DMS153 treated with DMSO at 0.1 percent for 48 hours (cell line): Measurements from ENCODE around the gene CFAP410.
"Not testable (repeated sequence)": the region's sequence is repeated elsewhere in the genome, so short reads cannot be mapped to it uniquely, and the experiment has no call there.

Source experiments
- DNase-seq: peaks from one replicate; lab custom pipeline; 2025; ENCODE audit not compliant: unreplicated experiment; lab: John Stamatoyannopoulos, UW

The CFAP410 gene

DNA sequence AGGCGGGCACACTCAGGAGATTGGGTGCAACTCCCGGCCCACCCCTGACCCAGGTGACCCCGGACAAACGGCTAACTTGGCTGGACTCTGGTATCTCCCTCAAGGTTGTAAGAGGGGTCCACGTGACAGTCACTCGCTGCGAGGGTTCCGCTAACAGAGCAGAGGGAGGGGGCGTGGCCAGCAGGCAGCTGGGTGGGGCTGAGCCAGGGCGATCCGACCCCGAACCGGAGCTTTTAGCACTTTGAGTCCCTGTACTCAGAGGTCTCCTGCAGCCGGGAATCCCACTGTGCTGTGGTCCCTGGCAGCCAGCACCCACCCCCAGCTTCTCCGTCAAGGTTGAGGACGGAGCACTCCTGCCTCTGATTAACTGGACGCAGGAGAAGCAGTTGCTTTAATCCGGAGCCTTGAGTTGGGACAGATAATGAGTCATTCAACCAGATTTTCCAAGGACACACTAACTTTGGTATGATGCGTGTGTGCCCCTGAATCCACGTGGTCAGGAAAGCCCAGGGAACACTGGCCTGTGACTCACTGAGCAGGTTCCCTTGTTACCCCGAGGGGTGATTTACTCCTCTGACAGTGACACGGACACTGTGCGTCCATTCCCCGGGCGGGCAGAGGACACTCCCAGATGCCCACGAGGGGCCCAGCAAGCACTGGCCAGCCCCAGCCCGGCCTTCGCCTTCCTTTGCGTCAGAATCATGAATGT is 31.0 kb upstream of the CFAP410 start:
- no peak for DNase-seq

DNA sequence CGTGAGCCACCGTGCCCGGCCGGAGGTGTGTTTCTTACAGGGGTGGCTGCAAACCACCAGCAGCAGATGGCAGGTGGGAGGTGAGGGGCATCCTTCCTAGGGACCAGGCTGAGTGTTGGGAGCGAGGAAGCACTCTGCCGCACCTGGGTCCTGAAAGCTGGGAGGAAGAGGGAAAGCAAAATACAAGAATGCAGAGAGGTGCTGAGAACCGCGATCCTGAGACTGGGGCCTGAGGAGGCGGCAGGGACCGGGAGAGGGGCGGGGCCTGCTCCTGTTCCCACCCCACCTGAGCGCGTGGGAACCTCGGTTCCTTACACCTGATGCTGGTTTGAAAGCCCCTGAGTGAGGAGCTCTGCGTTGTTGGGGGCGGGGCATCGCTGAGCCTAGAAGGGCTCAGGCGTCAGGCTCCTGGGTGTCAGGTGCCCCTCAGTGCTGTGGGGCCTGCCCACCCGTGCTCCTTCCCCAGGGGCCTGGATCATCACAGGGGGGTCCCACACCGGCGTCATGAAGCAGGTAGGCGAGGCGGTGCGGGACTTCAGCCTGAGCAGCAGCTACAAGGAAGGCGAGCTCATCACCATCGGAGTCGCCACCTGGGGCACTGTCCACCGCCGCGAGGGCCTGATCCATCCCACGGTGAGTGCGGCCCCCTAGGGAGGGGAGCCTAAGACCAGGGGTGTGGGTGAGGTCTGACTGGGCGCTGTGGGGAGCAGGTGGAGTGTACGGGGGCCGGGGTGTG is 29.7 kb upstream of the CFAP410 start:
- no peak for DNase-seq

DNA sequence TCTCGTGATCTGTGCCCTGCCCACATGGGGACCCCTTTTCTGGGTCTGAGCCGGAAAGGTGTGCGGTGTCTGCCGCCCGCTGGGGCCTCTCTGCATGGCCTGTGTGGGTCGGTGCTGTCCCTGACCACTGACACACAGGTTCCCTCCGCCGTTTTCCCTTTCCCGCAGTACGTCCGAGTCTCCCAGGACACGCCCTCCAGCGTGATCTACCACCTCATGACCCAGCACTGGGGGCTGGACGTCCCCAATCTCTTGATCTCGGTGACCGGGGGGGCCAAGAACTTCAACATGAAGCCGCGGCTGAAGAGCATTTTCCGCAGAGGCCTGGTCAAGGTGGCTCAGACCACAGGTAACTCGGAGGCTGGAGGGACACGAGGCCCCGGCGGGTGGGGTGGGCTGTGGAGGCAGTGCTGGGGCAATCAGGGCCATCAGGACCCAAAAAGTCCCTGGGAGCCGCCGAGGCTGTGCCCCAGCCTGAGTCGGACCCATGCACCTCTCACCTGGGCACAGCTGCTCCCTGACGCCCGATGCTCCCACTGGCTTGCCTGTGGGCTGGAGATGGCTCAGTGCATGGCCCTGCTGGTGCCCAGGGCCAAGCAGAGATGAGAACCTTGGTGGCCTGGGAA is 27.5 kb upstream of the CFAP410 start:
- no peak for DNase-seq

DNA sequence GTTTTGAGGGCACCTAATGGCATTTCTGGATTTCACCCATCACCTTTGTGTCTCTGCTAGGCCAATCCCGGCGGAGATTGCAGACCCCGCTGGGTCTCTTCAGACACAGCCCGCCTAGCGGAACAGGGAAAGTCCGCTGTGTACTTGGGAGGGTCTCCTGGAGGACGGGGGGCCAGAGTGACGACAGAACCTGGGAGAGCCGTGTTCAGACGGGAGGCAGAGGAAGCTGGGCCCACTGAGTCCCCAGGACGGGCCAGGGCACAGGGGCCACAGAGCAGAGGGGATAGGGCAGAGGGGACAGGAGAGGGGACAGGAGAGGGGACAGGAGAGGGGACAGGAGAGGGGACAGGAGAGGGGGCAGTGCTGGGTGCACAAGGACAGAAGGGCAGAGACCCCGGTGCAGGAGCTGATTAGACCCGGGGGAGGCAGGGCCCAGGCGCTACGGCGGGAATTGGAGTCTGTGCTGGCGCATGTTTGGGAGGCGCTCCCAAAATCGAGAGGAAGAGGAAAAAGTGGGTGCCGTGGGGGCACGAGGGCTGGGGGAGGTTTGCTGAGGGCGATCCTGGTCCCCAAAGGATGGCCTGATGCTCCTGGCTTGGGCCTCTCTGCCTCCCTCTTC is 26.9 kb upstream of the CFAP410 start:
- DNase-seq, result no peak

DNA sequence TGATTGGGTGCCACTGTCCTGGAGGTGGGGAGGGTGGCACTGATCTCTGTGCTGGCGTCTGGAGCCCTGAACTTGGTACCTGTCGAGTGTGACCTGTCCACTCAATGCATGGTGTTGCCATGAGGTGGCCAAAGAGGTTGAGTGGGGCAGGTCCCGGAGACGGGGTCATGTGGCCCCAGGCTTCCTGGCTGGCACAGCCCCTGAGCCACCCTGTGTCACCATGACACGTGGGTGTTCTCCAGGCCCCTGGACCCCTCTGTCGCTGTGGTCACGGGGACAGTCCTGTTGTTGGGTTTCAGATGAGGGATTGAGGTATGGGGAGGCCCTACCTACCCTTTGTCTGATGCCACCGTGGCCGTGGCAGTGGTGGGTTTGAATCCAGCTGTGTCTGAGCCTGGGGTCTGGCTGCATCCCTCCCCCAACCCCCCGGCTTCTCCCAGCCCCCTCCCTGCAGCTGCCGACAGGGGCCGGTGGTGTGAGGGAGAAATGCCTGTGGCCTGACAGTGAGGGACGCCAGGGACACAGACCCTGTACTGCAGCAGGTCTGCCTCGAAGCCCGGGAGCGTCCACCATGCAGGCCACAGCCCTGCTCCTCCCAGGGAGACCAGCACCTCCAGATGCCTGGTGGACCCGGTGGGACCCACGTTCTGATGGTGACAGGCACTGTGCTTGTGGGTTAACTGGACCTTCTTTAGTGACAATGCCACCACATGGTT is 26.2 kb upstream of the CFAP410 start:
- no peak for DNase-seq

DNA sequence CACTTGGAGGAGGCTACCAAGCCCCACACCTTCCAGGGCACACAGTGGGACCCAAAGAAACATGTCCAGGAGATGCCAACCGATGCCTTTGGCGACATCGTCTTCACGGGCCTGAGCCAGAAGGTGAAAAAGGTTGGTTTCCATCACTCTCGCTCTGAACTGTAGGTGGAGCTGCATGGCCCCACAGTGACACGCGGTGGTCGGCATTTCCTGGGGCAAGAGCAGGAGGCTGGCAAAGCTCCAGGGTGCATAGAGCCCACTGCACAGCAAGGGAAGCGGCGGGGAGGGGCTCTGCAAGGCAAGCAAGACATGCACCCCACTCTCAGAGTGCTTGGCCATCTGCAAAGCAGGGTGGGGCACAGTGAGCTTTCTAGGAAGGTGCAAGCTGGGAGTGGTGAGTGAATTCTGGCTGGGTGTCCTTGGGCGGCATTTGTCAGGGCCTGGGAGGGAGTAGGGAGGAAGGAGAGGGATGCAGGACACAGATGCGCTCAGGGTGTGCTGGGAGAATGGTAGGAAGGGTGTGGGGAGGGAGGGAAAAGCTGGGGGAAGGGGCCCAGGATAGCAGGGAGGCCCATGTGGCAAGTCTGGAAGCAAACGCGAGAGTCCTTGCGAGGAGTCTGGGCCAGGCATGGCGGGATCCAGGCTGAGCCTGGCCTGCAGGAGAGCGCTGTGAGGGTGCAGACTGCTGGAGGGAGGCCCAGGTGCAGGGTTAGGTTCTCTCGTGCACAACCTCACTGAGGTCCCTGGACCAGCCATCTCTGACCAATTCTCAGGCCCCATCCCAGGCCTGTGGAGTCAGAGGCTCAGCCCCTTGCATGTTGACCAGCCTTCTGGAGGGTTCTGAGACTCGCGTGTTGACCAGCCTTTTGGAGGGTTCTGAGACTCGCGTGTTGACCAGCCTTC is 25.2 kb upstream of the CFAP410 start:
- no peak for DNase-seq

DNA sequence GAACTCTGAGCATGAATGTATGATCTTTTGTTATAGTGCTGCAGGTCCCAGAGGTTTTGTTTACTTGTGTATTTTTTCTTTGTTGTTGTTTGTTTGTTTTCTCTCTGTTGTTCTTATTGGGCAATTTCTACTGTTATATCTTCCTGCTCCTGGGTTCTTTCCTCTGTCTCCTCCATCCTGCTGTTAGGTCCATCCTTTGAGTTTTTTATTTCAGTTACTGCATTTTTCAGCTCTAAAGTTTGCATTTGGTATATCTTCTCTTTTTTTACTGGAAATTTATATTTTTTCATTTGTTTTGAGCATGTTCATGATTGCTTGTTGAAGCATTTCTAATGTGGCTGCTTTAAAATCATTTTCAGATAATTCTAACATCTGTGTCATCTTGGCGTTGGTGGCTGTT is 24.1 kb upstream of the CFAP410 start:
- DNase-seq, result no peak

DNA sequence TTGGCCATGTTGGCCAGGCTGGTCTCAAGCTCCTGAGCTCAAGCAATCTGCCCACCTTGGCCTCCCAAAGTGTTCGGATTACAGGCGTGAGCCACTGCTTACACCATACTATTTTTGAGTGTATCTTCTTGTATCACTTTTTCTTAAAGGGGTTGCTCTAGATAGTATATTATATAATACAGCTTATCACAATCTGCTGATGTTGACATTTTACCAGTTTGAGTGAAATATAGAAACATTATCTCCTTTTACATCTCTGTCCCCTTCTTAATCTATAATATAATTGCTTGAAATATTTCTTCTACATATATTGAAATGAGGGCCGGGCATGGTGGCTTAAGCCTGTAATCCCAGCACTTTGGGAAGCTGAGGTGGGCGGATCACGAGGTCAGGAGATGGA is 22.7 kb upstream of the CFAP410 start:
- DNase-seq, result not testable (repeated sequence)

DNA sequence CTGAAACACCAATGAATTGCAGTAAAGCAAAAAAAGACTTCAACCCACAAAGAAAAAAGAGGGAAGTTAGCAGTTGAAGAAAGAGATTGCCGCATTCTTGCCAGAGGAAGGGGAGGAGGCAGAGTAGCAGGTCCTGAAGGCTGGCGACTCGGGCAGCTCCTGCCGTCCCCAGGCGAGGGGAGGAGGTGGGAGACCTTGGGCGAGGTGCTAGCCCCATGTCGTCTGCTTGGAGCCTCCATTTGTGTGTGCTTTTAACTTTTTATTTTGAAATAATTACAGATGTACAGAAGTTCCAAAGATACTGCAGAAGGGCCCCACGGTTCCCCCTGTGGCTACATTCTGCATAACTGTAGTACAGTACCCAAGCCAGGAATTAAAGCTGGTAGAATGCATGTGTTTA is 21.0 kb upstream of the CFAP410 start:
- DNase-seq, result no peak

DNA sequence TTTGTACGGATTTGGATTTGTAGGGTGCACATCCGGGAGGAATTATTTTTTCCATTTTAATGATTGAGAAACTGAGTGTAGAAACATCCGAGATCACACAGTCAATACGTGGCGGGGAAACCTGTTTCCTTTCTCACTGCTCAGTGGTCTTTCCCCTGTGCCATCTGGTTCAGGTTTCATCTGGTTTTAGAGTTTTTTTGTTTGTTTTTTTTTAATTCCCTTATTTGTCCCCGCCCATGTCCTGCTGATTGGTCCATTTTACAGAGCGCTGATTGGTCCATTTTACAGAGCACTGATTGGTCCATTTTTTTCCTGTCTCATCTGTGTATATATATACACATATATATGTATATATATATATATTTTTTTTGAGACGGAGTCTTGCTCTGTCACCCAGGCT is 20.2 kb upstream of the CFAP410 start:
- DNase-seq, result no peak

DNA sequence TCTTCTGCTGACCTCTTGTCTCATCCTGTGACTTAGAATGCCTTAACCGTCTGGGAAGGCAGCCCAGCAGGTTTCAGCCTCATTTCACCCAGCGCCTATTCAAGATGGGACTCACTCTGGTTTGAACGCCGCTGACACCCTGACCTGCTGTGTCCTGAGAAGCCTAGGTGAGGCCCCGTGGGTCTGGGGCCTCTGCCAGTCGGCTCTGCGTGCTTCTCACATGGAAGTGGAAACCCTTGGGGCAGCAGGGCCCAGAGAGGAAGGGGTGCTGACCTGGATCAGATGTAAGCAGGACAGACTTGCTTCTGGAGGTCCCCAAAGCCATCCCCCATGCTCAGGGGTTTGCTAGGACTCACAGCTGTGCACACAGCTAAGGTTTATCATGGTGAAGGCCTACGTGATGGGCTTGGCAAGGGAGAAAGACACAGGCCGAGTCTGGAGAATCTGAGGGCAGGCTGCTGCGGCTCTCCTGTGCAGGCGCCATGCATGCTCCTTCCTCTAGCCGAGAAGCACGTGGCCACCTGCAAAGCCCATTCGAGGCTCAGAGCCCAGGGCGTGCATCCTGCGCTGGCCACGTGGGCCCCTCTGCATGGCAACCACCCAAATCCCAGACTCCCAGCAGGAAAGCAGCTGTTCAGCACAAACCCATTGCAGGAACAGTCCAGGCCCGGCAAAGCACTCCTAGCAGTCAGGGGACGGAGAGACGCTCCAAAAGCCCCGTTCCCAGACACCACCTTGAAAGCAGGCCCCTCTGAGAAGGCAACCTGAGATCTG is 18.1 kb upstream of the CFAP410 start:
- DNase-seq, result no peak

DNA sequence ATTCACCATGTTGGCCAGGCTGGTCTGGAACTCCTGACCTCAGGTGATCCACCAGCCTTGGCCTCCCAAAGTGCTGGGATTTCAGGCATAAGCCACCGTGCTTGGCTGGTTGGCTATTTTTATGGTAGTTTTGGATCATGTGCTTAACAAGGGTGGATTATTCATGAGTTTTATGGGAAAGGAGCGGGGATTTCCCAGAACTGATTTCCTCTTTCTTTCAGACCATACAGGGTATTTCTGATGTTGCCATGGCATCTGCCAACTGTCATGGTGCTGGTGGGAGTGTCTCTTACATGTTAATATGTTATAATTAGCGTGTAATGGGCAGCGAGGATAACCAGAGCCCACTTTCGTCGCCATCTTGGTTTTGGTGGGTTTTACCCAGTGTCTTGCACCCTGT is 17.4 kb upstream of the CFAP410 start:
- no peak for DNase-seq

DNA sequence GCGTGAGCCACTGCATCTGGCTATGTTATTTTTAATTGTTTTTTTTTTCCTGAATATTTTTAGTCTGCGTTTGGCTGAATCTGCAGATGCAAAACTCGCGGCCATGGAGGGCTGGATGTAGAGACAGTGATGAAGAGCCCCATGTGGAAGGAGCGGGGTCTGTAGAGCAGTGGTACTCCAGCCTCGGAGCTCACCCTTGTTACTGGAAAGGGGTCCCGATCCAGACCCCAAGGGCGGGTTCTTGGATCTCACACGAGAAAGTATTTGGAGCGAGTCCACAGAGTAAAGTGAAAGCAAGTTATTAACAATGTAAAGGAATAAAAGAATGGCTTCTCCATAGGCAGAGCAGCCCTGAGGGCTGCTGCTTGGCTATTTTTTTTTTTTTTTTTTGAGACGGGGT is 17.0 kb upstream of the CFAP410 start:
- no peak for DNase-seq

DNA sequence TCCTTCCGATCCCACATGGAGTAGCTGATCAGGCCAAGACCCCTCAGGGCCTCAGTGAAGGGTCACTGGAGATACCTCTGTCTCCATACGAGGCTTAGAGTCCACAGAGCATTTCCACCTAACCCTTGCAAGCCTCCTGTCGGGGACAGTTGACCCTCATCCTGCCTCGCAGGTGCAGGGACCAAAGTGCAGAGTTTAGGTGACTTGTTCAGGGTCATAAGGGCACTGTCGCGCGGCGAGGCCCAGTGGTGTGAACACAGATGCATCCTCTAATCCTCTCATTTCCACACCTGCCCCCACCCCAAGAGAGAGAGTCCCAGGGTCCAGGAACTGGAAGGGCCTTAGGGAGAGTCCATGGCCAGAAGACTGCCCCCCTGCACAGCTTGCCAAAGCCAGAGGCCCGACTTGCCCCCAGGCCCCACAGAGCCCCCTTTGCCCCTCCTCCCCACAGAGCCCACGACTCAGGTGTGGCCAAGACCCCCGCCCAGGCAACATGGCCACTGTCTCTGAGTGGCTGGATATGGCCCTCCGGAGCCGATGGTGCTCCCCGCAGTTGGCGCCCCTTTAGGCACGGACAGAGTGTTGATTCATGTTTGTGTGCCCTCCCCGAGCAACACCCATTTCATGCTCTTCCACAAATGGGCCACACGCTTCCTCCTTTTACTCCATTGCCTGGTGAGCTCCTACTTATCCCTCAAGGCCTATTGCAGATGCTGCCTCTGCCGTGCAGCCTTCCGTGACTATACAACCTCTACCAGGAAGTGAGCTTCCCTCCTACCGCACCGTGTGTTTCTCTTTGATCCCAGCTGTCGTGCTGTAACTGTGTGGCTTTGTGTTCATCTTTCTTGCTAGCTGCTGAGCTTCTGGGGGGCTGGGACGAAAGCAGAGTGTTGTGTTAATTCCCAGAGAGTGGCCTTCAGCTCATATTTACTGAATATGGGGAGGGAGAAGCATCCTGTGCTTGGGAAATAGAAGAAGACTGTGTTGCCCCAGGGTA is 15.9 kb upstream of the CFAP410 start:
- DNase-seq, result no peak

DNA sequence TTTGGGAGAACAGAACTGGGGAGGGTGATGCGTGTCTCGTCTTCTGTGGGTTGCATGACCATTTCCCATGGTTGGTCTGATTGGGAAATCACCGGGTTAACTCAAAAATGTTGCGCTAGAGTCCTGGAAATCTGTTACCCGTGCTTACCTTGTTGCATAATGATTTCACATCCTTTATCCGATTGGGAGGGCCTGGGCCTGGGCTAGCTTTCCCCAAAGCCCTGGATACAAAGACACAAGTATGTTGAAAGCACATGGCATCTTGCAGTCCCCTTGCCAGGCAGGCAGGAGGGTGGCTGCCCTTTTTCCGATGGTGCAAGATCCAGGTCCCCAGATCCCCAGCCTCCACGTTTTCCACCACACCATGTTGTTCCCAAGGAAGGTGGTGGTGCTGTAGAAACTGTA is 14.8 kb upstream of the CFAP410 start:
- no peak for DNase-seq

DNA sequence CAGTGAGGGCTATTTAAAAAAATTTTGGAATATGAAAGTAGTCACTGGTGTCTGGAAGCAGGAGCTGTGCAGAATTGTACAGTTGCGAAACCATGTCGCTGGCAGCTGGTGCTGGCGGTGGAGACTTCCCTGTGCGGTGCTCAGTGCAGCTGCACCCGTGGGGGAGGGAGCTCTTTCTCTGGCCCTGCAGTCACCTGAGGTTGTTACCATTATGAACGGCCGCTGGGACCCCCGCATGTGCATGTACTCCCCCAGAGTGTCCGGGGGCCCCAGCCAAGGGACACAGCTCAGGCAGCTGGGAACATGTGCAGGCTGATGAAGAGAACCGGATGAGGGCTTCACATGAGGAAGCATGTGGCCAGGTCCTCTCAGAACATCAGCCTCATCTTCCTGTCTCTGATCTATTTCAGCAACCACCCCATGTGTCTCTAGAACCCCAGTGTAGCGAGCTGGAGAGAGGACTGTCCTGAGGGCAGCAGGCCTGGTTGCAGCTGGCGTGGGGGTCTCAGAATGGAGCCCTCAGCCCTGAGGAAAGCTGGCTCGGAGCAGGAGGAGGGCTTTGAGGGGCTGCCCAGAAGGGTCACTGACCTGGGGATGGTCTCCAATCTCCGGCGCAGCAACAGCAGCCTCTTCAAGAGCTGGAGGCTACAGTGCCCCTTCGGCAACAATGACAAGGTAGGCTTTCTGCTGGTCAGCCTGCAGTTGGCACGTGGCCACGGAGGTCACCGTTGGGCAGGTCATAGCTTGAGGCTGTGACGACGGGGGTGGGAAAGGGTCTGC is 14.2 kb upstream of the CFAP410 start, which contains the start of gene TRPM2:
TRPM2 (plus strand) TSS at position 431 of the 780 bp plus-strand sequence; CDS start at position 511, 80 bp downstream.
- DNase-seq, result no peak

DNA sequence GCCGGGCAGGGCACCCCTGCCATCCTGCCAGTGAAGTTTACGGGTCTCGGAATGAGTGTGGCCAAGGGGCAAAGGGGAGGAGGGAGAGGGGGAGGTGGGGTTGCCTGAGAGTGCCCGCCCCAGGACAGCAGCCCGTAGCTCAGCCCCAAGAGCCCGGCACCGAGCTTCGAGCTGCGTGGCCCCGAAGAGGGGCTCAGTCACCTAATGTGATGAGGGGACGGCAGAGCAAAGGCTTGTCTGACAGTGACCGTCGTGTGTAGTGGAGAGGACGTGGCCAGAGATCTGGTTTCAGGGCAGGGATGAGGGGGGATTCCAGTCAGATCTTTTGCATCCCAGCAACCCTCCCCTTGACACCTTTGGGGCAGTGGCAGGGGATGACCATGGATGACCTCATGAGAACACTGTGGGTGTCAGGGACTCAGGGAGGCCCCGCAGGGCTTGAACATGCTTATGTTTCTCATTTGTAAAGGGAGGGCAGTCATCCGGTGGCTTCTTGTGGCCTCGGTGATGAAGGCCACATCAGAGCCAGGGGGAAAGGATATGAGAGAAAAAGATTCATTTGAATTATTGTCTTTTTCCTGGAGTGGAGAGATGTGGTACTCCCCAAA is 13.2 kb upstream of the CFAP410 start:
- no peak for DNase-seq
